ENCODE results near the gene OR10V1.
"Not testable (repeated sequence)": the region's sequence is repeated elsewhere in the genome, so short reads cannot be mapped to it uniquely, and the experiment has no call there.

Gene OR10V1

DNA sequence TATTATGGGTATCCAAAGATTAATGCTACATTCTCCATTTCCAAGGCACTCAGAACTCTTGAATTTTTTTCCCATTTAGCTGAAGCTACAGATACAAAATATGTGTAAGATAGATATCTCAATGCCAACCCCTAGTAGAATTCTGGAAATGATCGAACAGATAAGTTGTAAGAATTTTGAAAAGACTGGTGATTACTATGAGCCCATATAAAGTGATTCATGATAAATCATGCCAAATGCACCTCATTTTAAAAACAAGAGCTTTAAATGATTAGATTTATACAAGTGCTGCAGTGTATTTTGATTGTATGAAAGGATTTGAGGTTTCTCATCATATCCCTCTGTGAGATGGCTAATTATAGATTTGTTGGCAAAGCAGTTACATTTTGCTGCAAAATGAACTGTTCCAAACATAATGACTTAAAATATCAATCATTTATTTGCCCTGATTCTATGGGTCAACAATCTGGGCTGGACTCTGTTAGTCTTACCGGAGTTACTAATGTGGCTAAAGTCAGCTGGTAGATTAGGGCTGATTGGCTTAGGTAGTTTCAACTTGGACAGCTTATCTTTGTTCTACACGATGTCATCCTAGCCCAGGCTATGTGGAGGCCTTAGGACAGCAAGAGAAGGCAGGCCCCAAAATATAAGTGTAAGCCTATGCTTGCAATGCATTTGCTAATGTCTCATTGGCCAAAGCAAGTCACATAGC lies 3.4 kb downstream of the OR10V1 start:
- H2AFZ ChIP-seq (ENCODE audit: low read length, unreplicated experiment), result peak overlapping the region; percentile 71
- H3K4me3 ChIP-seq (ENCODE audit: low read depth, low read length), result no peak overlapping the region
- H3K27ac ChIP-seq (ENCODE audit: low read depth, low read length), result no peak overlapping the region

DNA sequence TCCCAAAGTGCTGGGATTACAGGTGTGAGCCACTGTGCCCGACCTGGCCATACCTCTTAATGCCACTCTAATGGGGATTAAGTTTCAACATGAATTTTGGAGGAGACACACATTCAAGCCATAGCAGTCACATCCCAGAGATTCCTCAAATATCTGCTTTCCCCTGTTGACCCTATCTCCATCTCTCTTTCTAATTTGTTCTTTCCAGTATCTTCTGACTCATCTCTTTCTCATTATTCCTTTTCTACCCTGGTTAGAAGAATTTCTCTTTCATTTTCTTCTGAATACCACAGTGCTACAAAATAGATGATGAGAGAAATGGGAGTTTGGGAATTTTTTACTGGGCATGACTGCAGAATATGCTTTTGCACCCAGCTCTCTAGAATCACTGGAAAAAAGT lies 5.1 kb downstream of the OR10V1 start:
- H3K4me1 ChIP-seq (ENCODE audit: control insufficient read depth, insufficient read depth, low read length, unreplicated experiment), result peaks cover 28% of the 10 kb centered on the region
- H3K27me3 ChIP-seq (ENCODE audit: insufficient read depth, low read length), result no peaks in the 10 kb centered on the region
- no peak overlapping the region for H2AFZ ChIP-seq (ENCODE audit: low read length, unreplicated experiment)
- H3K4me3 ChIP-seq (ENCODE audit: low read depth, low read length), result peak overlapping the region; percentile 34; the same call in 1 of the 2 replicates
- H3K36me3 ChIP-seq (ENCODE audit: insufficient read depth, low read length), result no peaks in the 10 kb centered on the region
- H3K79me2 ChIP-seq (ENCODE audit: control insufficient read depth, insufficient read depth, low read length, unreplicated experiment), result no peaks in the 10 kb centered on the region
- H3K27ac ChIP-seq (ENCODE audit: low read depth, low read length), result no peak overlapping the region

More for the DNA sequence above, 3.4 kb downstream of the OR10V1 start:
- Histone ChIP-seq H3K36me3 (ENCODE audit: insufficient read depth, low read length) (no peaks in the 10 kb centered on the region), H3K27me3 (ENCODE audit: insufficient read depth, low read length) (peaks cover 9% of the 10 kb centered on the region), H3K4me1 (ENCODE audit: control insufficient read depth, insufficient read depth, low read length, unreplicated experiment) (peaks cover 28% of the 10 kb centered on the region), H3K79me2 (ENCODE audit: control insufficient read depth, insufficient read depth, low read length, unreplicated experiment) (no peaks in the 10 kb centered on the region)

DNA sequence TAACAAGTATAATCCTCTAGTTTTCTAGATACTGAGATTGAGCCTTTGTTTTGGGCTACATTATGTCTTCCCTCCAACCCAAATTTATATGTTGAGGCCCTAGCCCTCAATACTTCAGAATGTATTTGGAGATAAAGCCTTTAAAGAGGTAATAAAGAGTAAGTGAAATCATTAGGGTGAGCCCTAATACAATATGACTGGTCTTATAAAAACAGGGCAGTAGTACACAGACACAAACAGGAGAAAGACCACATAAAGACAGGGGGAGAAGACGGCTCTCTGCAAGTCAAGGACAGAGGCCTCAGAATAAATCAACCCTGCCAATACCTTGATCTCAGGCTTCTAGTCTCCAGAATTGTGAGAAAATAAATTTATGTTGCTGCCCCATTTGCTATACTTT lies 6.3 kb downstream of the OR10V1 start:
- no peaks in the 10 kb centered on the region for H3K27me3 ChIP-seq (ENCODE audit: insufficient read depth, low read length)
- H2AFZ ChIP-seq (ENCODE audit: low read length, unreplicated experiment), result no peak overlapping the region
- H3K79me2 ChIP-seq (ENCODE audit: control insufficient read depth, insufficient read depth, low read length, unreplicated experiment), result no peaks in the 10 kb centered on the region
- H3K27ac ChIP-seq (ENCODE audit: low read depth, low read length), result peak overlapping the region; percentile 51
- H3K4me3 ChIP-seq (ENCODE audit: low read depth, low read length), result no peak overlapping the region
- no peaks in the 10 kb centered on the region for H3K36me3 ChIP-seq (ENCODE audit: insufficient read depth, low read length)
- peaks cover 28% of the 10 kb centered on the region for H3K4me1 ChIP-seq (ENCODE audit: control insufficient read depth, insufficient read depth, low read length, unreplicated experiment)

DNA sequence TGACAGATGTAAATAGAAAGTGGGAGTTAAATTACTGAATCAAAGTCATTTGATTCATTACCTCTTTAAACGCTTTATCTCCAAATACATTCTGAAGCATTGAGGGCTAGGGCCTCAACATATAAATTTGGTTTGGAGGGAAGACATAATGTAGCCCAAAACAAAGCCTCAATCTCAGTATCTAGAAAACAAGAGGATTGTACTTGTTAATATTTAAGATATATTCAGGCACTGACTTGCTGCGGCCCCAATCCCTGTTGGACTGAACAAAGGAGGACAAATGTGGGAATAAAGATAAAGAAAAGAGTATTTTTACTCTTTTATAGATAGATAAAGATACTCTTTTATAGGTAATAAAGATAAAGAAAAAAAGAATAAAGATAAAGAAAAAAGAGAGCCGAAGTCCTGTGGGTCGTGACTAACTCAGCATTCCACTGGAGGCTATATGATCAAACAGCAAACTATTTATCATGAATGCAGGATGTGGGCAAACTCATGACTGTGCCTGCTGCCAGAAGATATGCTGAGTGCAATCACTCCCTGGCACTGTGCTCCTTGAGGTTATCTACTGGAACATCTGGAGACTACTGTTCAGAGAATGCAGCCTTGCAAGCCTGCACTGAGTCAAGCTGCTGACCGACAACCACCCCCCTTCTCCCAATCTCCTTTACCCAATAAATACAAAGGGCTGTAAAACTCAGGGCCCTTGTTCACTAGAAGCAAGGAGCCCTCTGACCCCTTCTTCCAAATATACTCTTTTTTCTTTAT lies 6.9 kb downstream of the OR10V1 start:
- peak overlapping the region; percentile 69 for H3K27ac ChIP-seq (ENCODE audit: low read depth, low read length)
- H3K4me3 ChIP-seq (ENCODE audit: low read depth, low read length), result no peak overlapping the region
- no peaks in the 10 kb centered on the region for H3K79me2 ChIP-seq (ENCODE audit: control insufficient read depth, insufficient read depth, low read length, unreplicated experiment)
- H2AFZ ChIP-seq (ENCODE audit: low read length, unreplicated experiment), result no peak overlapping the region
- H3K4me1 ChIP-seq (ENCODE audit: control insufficient read depth, insufficient read depth, low read length, unreplicated experiment), result peaks cover 28% of the 10 kb centered on the region
- H3K36me3 ChIP-seq (ENCODE audit: insufficient read depth, low read length), result no peaks in the 10 kb centered on the region
- H3K27me3 ChIP-seq (ENCODE audit: insufficient read depth, low read length), result no peaks in the 10 kb centered on the region

DNA sequence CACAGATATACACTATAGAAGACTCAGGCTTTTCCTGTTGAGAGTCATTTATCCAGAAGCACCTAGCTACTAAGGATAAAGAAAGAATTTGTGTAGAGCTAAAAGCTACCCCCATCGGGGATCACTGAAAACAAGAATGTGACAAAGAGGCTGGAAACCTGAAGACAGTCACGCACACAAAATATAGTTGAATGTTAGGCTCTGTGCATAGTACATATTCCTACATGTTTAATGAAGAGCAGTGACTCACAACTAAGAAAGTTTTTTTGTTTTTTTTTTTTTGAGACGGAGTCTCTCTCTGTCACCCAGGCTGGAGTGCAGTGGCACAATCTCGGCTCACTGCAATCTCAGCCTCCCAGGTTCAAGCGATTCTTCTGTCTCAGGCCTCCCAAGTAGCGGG lies 8.4 kb downstream of the OR10V1 start:
- Histone ChIP-seq H2AFZ (ENCODE audit: low read length, unreplicated experiment) (no peak overlapping the region), H3K36me3 (ENCODE audit: insufficient read depth, low read length) (no peaks in the 10 kb centered on the region), H3K27ac (ENCODE audit: low read depth, low read length) (no peak overlapping the region), H3K4me1 (ENCODE audit: control insufficient read depth, insufficient read depth, low read length, unreplicated experiment) (peaks cover 25% of the 10 kb centered on the region), H3K79me2 (ENCODE audit: control insufficient read depth, insufficient read depth, low read length, unreplicated experiment) (no peaks in the 10 kb centered on the region), H3K4me3 (ENCODE audit: low read depth, low read length) (no peak overlapping the region), H3K27me3 (ENCODE audit: insufficient read depth, low read length) (no peaks in the 10 kb centered on the region)

DNA sequence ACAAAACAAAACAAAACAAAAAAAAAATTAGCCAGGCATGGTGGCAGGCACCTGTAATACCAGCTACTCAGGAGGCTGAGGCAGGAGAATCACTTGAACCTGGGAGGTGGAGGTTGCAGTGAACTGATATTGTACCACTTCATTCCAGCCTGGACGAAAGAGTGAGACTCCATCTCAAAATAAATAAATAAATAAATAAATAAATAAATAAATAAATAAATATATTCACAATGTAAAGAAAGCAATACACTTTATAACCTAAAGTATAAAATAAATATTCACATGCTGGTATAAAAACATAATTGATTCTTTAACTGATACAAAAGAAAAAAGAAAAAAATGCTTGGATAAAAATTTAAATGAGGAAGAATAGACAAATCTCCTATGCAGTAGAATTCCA lies 10.1 kb downstream of the OR10V1 start:
- not testable (repeated sequence) for H3K36me3 ChIP-seq (ENCODE audit: insufficient read depth, low read length); H3K27me3 ChIP-seq (ENCODE audit: insufficient read depth, low read length); H3K4me3 ChIP-seq (ENCODE audit: low read depth, low read length); H3K27ac ChIP-seq (ENCODE audit: low read depth, low read length); H3K79me2 ChIP-seq (ENCODE audit: control insufficient read depth, insufficient read depth, low read length, unreplicated experiment); H2AFZ ChIP-seq (ENCODE audit: low read length, unreplicated experiment)
- H3K4me1 ChIP-seq (ENCODE audit: control insufficient read depth, insufficient read depth, low read length, unreplicated experiment), result peaks cover 15% of the 10 kb centered on the region

DNA sequence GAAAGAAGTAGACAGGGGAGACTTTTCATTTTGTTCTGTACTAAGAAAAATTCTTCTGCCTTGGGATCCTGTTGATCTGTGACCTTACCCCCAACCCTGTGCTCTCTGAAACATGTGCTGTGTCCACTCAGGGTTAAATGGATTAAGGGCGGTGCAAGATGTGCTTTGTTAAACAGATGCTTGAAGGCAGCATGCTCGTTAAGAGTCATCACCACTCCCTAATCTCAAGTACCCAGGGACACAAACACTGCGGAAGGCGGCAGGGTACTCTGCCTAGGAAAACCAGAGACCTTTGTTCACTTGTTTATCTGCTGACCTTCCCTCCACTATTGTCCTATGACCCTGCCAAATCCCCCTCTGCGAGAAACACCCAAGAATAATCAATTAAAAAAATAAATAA lies 13.5 kb downstream of the OR10V1 start:
- H3K4me1 ChIP-seq (ENCODE audit: control insufficient read depth, insufficient read depth, low read length, unreplicated experiment); H3K27ac ChIP-seq (ENCODE audit: low read depth, low read length); H2AFZ ChIP-seq (ENCODE audit: low read length, unreplicated experiment); H3K79me2 ChIP-seq (ENCODE audit: control insufficient read depth, insufficient read depth, low read length, unreplicated experiment); H3K36me3 ChIP-seq (ENCODE audit: insufficient read depth, low read length); H3K4me3 ChIP-seq (ENCODE audit: low read depth, low read length): not testable (repeated sequence)
- H3K27me3 ChIP-seq (ENCODE audit: insufficient read depth, low read length), result peaks cover 10% of the 10 kb centered on the region

DNA sequence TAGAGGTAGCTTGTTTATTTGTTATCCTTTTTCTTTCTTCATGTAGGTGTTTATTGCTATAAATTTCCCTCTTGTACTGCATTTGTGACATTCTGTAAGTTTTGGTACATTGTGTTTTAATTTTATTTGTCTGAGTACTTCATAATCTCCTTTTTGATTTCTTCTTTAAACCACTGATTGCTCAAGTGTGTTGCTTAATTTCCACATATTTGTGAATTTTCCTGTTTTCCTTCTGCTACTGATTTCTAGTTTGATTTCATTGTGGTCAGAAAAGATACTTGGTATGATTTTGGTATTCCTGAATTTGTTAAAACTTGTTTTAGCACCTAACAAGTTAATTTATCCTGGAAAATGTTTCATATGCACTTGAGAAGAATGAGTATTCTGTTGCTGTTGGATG lies 15.1 kb downstream of the OR10V1 start:
- H3K27ac ChIP-seq (ENCODE audit: low read depth, low read length), result no peak overlapping the region
- no peaks in the 10 kb centered on the region for H3K4me1 ChIP-seq (ENCODE audit: control insufficient read depth, insufficient read depth, low read length, unreplicated experiment)
- H3K79me2 ChIP-seq (ENCODE audit: control insufficient read depth, insufficient read depth, low read length, unreplicated experiment), result no peaks in the 10 kb centered on the region
- no peaks in the 10 kb centered on the region for H3K36me3 ChIP-seq (ENCODE audit: insufficient read depth, low read length)
- H2AFZ ChIP-seq (ENCODE audit: low read length, unreplicated experiment), result no peak overlapping the region
- H3K27me3 ChIP-seq (ENCODE audit: insufficient read depth, low read length), result peaks cover 12% of the 10 kb centered on the region
- H3K4me3 ChIP-seq (ENCODE audit: low read depth, low read length), result no peak overlapping the region

DNA sequence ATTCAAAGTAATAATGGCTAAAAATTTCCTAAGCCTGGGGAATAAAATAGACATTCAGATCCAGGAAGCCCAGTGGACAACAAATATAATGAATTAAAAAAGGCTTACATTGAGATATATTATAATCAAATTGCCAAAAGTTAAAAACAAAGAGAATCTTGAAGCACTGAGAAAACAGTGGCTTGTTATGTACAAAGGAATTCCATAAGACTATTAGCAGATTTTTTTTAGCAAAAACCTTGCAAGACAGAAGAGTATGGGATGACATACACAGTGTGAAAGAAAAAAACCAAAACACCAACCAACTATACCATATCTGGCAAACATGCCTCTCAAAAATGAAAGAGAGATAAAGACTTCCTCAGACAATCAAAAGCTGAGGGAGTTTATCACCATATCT lies 20.7 kb downstream of the OR10V1 start:
- Histone ChIP-seq H3K27me3 (ENCODE audit: insufficient read depth, low read length) (peaks cover 30% of the 10 kb centered on the region), H3K4me3 (ENCODE audit: low read depth, low read length) (no peak overlapping the region), H3K36me3 (ENCODE audit: insufficient read depth, low read length) (no peaks in the 10 kb centered on the region; the same call in 1 of the 2 replicates), H3K4me1 (ENCODE audit: control insufficient read depth, insufficient read depth, low read length, unreplicated experiment) (no peaks in the 10 kb centered on the region), H2AFZ (ENCODE audit: low read length, unreplicated experiment) (no peak overlapping the region), H3K79me2 (ENCODE audit: control insufficient read depth, insufficient read depth, low read length, unreplicated experiment) (no peaks in the 10 kb centered on the region), H3K27ac (ENCODE audit: low read depth, low read length) (no peak overlapping the region)

DNA sequence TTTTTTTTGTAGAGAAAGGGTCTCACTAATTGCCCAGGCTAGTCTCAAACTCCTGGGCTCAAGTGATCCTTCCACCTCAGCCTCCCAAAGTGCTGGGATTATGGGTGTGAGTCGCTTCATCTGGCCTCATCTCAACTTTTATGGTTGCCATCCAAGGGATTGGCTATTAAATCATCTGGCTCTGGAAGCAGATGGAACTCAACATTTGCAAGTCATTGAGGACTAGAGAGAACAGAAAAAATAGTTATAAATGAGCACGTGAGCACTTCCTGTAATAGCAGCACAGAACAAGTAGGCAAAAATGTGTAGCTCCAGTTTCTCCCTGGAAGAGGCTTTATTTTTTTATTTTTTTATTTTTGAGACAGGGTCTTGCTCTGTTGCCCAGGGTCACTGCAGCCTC lies 22.5 kb downstream of the OR10V1 start:
- H3K79me2 ChIP-seq (ENCODE audit: control insufficient read depth, insufficient read depth, low read length, unreplicated experiment), result no peaks in the 10 kb centered on the region
- no peaks in the 10 kb centered on the region for H3K4me1 ChIP-seq (ENCODE audit: control insufficient read depth, insufficient read depth, low read length, unreplicated experiment)
- H2AFZ ChIP-seq (ENCODE audit: low read length, unreplicated experiment), result no peak overlapping the region
- no peak overlapping the region for H3K27ac ChIP-seq (ENCODE audit: low read depth, low read length)
- H3K36me3 ChIP-seq (ENCODE audit: insufficient read depth, low read length), result no peaks in the 10 kb centered on the region; the same call in 1 of the 2 replicates
- no peak overlapping the region for H3K4me3 ChIP-seq (ENCODE audit: low read depth, low read length)
- H3K27me3 ChIP-seq (ENCODE audit: insufficient read depth, low read length), result peaks cover 29% of the 10 kb centered on the region

DNA sequence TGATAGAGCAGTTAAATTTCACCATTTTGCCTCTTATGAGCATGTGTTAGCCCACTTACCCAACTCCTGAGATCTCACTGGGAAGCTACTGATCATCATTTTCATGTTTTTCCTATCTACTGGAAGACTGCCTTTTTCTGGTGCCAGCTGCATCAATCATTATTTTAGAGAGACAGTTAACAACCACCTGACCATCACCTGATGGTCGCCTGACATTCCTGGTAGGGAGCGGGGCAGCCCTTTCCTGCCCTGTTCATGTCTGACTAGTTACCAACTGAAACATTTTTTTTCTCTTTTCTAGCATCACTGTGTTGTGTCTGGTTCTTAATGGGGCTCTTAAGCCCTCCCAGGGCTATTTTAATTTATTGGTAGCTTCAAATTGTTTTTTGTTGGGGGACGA lies 24.6 kb downstream of the OR10V1 start:
- Histone ChIP-seq H3K4me3 (ENCODE audit: low read depth, low read length) (no peak overlapping the region), H3K79me2 (ENCODE audit: control insufficient read depth, insufficient read depth, low read length, unreplicated experiment) (no peaks in the 10 kb centered on the region), H2AFZ (ENCODE audit: low read length, unreplicated experiment) (no peak overlapping the region), H3K36me3 (ENCODE audit: insufficient read depth, low read length) (no peaks in the 10 kb centered on the region; the same call in 1 of the 2 replicates), H3K4me1 (ENCODE audit: control insufficient read depth, insufficient read depth, low read length, unreplicated experiment) (no peaks in the 10 kb centered on the region), H3K27ac (ENCODE audit: low read depth, low read length) (no peak overlapping the region), H3K27me3 (ENCODE audit: insufficient read depth, low read length) (peaks cover 47% of the 10 kb centered on the region)
